Measurements from ENCODE around the gene FAM120B.
"Not testable (repeated sequence)": the region's sequence is repeated elsewhere in the genome, so short reads cannot be mapped to it uniquely, and the experiment has no call there.

Gene FAM120B

GRCh38 chr6:170329321-170329720, 22.8 kb downstream of the FAM120B start:
- no peaks in the 10 kb centered on the region for H4K20me1 ChIP-seq (ENCODE audit: insufficient read depth, low read length)
- H3K27ac ChIP-seq (ENCODE audit: low read depth, low read length, poor library complexity, severe bottlenecking): no peak overlapping the region
- H3K4me1 ChIP-seq (ENCODE audit: insufficient read depth, low read length, severe bottlenecking): no peaks in the 10 kb centered on the region
- no peak for TF ChIP-seq EZH2 (IDR thresholded peaks at IDR 0.05; ENCODE audit: borderline replicate concordance, low read length)
- TF ChIP-seq, protein P1, sequence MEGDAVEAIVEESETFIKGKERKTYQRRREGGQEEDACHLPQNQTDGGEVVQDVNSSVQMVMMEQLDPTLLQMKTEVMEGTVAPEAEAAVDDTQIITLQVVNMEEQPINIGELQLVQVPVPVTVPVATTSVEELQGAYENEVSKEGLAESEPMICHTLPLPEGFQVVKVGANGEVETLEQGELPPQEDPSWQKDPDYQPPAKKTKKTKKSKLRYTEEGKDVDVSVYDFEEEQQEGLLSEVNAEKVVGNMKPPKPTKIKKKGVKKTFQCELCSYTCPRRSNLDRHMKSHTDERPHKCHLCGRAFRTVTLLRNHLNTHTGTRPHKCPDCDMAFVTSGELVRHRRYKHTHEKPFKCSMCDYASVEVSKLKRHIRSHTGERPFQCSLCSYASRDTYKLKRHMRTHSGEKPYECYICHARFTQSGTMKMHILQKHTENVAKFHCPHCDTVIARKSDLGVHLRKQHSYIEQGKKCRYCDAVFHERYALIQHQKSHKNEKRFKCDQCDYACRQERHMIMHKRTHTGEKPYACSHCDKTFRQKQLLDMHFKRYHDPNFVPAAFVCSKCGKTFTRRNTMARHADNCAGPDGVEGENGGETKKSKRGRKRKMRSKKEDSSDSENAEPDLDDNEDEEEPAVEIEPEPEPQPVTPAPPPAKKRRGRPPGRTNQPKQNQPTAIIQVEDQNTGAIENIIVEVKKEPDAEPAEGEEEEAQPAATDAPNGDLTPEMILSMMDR (IDR thresholded peaks at IDR 0.05; ENCODE audit: low read length): no peak
- H2AFZ ChIP-seq (ENCODE audit: low read length): no peak overlapping the region
- no peaks in the 10 kb centered on the region for H3F3A ChIP-seq (ENCODE audit: insufficient read depth, low read length)
- H3K9me3 ChIP-seq (ENCODE audit: low read length): no peaks in the 10 kb centered on the region
- no peaks in the 10 kb centered on the region for H3K9me2 ChIP-seq (ENCODE audit: low read depth, low read length)
- no peaks in the 10 kb centered on the region for H3K27me3 ChIP-seq (ENCODE audit: insufficient read depth, low read length)
- H3K36me3 ChIP-seq (ENCODE audit: insufficient read depth, low read length): peaks cover 74% of the 10 kb centered on the region
- H3K9ac ChIP-seq (ENCODE audit: low read length): no peak overlapping the region
- H3K79me2 ChIP-seq (ENCODE audit: insufficient read depth, low read length): no peaks in the 10 kb centered on the region
- no peak overlapping the region for H3K4me2 ChIP-seq (ENCODE audit: low read length)
- no peak overlapping the region for H3K4me3 ChIP-seq (ENCODE audit: low read depth, low read length, poor library complexity, severe bottlenecking)

DNA sequence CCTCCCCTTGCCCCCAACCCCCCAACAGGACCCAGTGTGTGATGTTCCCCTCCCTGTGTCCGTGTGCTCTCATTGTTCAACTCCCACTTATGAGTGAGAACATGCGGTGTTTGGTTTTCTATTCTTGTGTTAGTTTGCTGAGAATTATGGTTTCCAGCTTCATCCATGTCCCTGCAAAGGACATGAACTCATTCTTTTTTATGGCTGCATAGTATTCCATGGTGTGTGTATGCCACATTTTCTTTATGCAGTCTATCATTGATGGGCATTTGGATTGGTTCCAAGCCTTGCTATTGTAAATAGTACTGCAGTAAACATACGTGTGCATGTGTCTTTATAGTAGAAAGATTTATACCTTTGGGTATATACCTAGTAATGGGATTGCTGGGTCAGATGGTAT, 28.6 kb downstream of the FAM120B start:
- not testable (repeated sequence) for H3K27me3 ChIP-seq (ENCODE audit: insufficient read depth, low read length); H3K27ac ChIP-seq (ENCODE audit: low read depth, low read length, poor library complexity, severe bottlenecking); H3K79me2 ChIP-seq (ENCODE audit: insufficient read depth, low read length); H3K4me2 ChIP-seq (ENCODE audit: low read length); H3F3A ChIP-seq (ENCODE audit: insufficient read depth, low read length); H4K20me1 ChIP-seq (ENCODE audit: insufficient read depth, low read length); H3K4me3 ChIP-seq (ENCODE audit: low read depth, low read length, poor library complexity, severe bottlenecking); H2AFZ ChIP-seq (ENCODE audit: low read length); H3K9me2 ChIP-seq (ENCODE audit: low read depth, low read length); H3K9ac ChIP-seq (ENCODE audit: low read length); H3K4me1 ChIP-seq (ENCODE audit: insufficient read depth, low read length, severe bottlenecking); H3K9me3 ChIP-seq (ENCODE audit: low read length)
- H3K36me3 ChIP-seq (ENCODE audit: insufficient read depth, low read length): peaks cover 42% of the 10 kb centered on the region

DNA sequence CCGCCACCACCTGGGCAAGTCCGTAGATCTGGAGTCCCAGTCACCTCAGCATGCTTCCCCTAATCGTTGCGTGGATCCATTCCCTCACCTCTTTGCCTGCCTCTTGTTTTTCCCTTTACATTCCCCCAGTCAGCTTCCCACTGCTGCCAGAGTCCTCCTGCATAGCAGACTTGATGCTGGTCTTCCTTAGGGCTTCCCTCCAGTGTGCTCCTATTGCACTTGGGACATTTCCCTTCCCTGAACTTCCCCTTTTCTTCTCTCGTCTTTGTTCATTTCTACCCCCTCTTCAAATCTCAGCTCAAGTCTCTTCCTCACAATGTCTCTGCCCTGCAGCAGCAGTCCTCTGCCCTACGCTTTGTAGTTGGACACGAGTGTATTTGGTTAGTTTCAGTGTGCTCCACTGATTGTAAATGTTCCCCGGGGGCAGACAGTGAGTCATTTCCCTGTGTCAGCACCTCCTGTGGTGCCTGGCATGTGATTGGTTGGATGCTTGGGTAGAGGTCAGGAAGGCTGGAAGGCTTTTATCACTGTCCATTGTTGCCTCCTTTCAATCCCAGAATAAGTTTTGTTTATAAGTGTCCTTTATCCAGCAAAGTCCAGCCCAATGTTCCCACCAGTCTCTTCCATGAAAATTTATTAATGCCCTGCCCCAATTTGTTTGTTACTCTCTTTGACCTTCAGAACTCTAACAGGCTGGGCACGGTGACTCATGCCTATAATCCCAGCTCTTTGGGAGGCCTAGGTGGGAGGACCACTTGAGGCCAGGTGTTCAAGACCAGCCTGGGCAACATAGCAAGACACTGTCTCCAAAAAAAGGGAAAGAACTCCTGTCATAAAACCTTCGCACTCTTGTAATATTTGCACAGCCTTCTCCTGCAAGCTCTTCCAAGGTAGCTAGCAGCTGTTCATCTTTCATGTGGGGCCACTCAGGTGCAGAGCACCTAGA, 38.3 kb downstream of the FAM120B start:
- Histone ChIP-seq H3K9me3 (ENCODE audit: low read length) (no peaks in the 10 kb centered on the region), H3K9me2 (ENCODE audit: low read depth, low read length) (no peaks in the 10 kb centered on the region), H3K9ac (ENCODE audit: low read length) (no peak overlapping the region), H2AFZ (ENCODE audit: low read length) (no peak overlapping the region), H3K27ac (ENCODE audit: low read depth, low read length, poor library complexity, severe bottlenecking) (no peak overlapping the region), H3K36me3 (ENCODE audit: insufficient read depth, low read length) (peaks cover 33% of the 10 kb centered on the region), H3K4me3 (ENCODE audit: low read depth, low read length, poor library complexity, severe bottlenecking) (no peak overlapping the region), H3F3A (ENCODE audit: insufficient read depth, low read length) (no peaks in the 10 kb centered on the region), H3K79me2 (ENCODE audit: insufficient read depth, low read length) (no peaks in the 10 kb centered on the region), H3K4me2 (ENCODE audit: low read length) (no peak overlapping the region), H3K27me3 (ENCODE audit: insufficient read depth, low read length) (no peaks in the 10 kb centered on the region), H4K20me1 (ENCODE audit: insufficient read depth, low read length) (no peaks in the 10 kb centered on the region), H3K4me1 (ENCODE audit: insufficient read depth, low read length, severe bottlenecking) (no peaks in the 10 kb centered on the region)
- TF ChIP-seq, protein P1 (IDR thresholded peaks at IDR 0.05; ENCODE audit: low read length): no peak

- H3K4me3 ChIP-seq (ENCODE audit: low read depth, low read length, poor library complexity, severe bottlenecking): no peak overlapping the region
- no peaks in the 10 kb centered on the region for H3K4me1 ChIP-seq (ENCODE audit: insufficient read depth, low read length, severe bottlenecking)
- H3K4me2 ChIP-seq (ENCODE audit: low read length): no peak overlapping the region
- H3K27ac ChIP-seq (ENCODE audit: low read depth, low read length, poor library complexity, severe bottlenecking): no peak overlapping the region
- H4K20me1 ChIP-seq (ENCODE audit: insufficient read depth, low read length): no peaks in the 10 kb centered on the region
- no peaks in the 10 kb centered on the region for H3K79me2 ChIP-seq (ENCODE audit: insufficient read depth, low read length)
- peaks cover 3% of the 10 kb centered on the region; the same call in 1 of the 2 replicates for H3K9me3 ChIP-seq (ENCODE audit: low read length)
- no peaks in the 10 kb centered on the region for H3K27me3 ChIP-seq (ENCODE audit: insufficient read depth, low read length)
- H2AFZ ChIP-seq (ENCODE audit: low read length): no peak overlapping the region
- no peaks in the 10 kb centered on the region for H3K9me2 ChIP-seq (ENCODE audit: low read depth, low read length)
- peaks cover 41% of the 10 kb centered on the region for H3K36me3 ChIP-seq (ENCODE audit: insufficient read depth, low read length)
- TF ChIP-seq EZH2 (IDR thresholded peaks at IDR 0.05; ENCODE audit: borderline replicate concordance, low read length): no peak
- TF ChIP-seq, protein P1 (IDR thresholded peaks at IDR 0.05; ENCODE audit: low read length): no peak
- no peaks in the 10 kb centered on the region for H3F3A ChIP-seq (ENCODE audit: insufficient read depth, low read length)
- no peak overlapping the region for H3K9ac ChIP-seq (ENCODE audit: low read length)
Measured at GRCh38 chr6:170345662-170346061, 39.1 kb downstream of the FAM120B start.
